NAMALWA (cell line): Measurements from ENCODE around the gene SVEP1.
"Not testable (repeated sequence)": the region's sequence is repeated elsewhere in the genome, so short reads cannot be mapped to it uniquely, and the experiment has no call there.

Experiments
- DNase-seq: peaks from one replicate; pipeline ENCODE4 v3.0.0-alpha.2; 2015; ENCODE audit warnings: low spot score

The SVEP1 gene

DNA sequence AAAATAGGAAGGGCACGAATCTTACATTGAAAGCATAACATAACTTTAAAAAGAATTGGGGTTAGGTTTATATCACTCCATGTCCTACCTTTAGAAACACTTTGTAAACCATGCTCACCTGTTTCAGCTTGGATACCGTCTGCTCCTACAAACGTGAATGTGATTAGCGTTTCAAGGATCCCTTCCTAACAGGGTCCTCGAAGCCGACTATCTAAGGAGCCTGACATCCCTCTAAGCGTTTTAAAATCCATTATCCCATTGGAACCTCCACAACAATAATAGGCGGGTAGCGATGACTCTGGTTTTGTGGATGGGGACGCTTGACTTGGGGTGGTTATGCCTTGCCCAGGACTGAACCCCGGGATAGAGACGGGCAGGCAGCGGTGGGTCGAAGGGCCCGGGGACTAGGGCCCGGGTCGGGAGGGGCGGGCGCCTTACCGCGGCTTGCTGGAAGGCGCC is 937 bp downstream of the SVEP1 start:
- no peak for DNase-seq

DNA sequence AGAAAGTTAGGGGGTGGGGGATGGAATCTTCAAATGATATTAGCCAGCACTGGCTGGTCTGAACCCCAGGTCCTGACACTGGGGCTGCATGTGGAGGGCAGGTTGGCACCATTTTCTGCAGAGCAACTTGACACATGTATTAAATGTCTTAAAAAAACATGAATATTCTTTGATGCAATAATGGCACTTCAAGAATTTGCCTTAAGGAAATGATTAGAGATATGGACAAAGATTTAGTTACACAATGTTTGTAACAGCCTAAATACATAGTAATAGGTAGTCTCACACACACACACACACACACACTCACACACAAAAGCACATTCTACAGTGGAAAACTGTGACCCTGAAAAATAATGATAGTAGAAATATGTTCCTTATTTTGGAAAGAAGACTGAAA is 3.6 kb downstream of the SVEP1 start:
- no peak for DNase-seq

DNA sequence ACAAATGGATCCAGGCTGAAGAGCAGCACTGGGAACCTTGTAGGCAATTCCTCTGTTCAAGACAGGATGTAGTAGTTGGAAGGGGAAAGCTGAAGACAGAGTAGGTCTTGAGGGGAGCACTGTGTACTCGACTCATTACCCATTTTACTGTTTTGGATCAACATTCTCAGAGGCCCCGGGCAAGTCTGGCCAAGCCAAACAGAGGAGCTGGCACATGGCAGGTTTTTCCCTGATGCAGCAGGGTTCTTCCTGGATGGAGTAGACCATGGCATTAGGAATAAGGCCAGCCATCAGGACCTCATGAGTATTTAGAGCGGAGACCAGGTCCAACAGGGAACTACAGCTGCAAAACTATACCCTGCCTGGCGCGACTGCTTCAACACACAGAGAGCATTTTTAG is 4.4 kb downstream of the SVEP1 start:
- no peak for DNase-seq

DNA sequence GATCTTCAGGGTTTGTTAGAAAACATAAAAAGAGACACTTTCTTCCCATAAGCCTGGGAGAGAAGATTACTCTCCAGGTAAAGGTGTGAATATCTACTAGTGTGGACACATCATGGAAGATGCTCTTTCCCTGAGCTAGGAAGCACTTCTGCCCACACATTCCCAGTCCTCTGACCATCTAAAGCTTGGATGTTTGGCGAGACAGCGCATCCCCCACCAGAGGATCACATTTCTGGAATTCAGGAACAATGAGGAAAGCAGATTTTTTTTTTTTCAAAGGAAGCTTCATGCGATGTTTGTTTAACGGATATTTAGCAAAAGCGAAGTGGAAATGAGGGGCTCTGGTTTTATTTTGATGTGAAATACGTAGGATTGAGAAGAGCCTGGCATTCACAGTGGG is 6.2 kb downstream of the SVEP1 start:
- DNase-seq, result no peak

DNA sequence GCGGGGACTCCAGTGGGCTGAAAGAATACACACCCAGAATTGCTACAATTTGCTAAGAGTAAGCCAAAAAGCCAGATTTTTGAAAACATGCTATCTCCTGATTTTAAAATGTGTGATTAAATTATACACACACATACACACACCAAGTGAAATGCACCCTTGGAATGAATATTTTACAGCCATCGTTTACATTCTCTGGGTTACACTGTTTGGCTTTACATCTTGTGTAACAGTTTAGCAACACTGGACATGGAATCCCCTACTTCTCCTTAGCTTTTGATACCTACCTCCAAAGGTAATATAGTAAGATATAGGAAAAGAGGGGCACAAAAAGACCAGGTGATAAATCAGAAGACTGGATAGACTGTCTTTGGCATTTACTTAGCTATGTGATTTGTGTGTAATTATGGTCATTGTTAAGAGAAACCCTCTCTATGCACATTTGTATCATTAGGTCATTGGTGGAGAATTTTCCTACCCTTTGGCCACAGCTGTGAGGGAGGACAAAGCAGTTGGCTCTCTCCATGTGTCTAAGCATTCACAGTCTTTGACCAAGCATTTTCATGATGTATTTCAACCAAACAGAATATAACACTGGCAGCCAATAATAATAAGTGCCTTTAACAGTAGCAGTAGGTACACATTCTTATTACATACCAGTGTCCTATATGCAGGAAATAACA is 7.6 kb downstream of the SVEP1 start:
- no peak for DNase-seq

DNA sequence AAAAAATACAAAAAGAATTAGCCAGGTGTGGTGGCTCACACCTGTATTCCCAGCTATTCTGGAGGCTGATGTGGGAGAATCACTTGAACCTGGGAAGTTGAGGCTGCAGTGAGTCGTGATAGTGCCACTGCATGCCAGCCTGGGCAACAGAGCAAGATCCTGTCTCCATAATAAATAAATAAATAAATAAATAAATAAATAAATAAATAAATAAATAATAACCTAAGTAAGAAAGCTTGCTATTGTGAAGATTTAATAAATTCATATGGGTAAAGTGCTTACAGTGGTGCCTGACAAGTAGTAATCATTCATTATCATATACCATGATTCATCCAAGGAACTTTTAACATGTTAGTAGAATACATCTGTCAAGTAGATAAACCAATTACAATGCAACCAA is 13.4 kb downstream of the SVEP1 start:
- no peak for DNase-seq

DNA sequence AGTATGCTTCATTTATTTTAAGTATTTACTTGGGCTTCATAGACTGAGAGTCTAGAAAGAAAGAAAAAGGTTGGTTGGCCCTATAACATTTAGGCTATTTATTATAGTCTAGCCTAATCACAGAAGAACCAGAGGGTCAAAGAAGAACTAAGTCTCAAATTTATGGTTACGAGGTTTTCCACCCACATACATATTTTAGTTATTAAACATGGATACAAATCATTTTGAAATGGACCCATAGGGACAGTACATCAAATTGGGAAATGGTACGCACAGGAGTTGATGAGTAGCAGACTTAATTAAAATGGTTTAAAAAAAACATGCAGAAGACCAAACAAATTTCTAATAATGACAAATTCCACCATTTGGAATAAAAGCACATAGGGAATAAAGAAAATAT is 17.7 kb downstream of the SVEP1 start:
- no peak for DNase-seq

DNA sequence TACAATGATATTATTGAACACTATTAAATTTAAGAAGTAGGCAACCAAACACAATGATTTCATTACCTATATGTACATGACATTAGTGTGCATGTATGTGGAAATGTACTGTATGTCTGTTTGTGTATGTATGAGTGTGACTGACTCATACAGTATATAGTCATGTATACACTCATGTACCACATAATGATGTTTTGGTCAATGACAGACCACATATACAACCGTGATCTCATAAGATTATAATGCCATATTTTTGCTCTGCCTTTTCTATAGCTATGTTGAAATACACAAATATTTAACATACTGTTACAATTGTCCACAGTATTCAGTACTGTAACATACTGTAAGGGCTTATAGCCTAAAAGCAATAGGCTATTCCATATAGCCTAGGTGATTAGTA is 19.7 kb downstream of the SVEP1 start:
- DNase-seq, result no peak

DNA sequence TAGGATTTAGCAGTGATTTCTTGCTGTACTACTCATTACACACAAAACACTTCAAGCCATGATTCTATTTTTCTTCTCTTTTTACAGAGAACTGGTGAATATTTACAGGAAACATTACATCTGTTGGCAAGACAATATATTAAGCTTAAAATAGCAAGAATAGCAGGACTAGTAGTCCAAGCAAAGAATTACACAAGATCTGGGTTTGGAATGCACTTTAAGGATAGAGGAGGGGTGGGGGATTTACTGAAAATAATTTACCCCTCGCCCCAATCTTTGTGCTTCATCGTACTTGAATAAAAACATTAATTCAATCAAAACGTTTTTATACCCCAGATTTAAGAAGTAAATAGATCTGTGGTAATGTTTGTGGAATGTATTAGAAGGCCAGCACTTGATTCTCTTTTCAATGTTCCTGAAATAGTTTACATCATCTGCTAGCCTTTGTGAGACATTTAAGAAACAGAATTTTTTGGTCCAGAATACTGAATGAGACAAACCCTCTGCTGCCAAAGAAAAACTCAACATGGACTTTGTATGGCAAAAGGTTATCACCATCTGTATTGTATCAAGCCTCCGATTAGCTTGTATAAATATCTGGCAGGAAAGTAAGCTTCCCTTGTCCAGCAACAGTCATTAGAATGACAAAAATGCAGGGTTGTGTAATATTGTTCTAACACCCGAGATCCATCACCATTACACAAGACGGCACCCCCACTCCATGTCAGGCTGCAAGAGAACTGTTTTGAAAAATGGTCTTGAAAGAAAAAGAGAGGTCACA is 23.8 kb downstream of the SVEP1 start:
- DNase-seq, result no peak

DNA sequence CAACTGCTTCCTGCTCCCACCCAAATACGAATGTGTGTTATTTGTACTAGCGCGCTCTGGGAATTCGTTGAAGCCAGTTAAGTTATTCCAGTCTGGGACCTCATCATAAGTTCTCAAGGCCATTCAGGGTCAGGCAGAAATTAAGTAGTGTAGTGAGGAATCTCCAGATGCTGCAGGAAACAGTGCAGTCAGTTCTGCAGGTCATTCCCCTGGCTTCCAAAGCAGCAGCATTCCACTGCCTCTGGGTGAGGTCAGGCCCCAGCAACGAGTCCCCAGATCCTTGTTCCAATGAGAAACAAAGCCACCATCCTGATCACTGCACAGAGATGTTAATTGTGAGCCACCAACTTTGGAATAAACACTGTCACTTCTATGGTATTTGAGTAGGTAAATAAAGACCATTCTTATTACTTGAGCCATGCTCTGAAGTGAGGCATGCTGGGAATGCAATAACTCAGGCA is 33.1 kb downstream of the SVEP1 start:
- DNase-seq, result no peak

DNA sequence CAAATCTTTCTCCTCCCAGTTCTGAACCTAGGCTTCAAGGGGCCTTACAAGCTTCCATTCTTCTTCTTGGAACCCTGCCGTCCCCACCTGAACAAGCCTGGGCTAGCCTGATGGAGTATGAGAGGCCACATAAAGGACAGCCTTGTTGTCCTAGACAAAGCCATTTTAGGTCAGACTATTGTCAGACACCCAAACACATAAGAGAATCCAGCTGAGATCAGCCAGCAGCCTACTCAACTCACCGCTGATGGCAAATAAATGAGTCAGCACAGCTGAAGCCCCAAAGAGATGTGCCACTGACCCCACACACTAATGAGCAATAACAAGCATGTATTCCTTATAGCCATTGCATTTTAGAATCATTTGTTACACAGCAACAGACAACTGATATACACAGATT is 33.8 kb downstream of the SVEP1 start:
- no peak for DNase-seq

DNA sequence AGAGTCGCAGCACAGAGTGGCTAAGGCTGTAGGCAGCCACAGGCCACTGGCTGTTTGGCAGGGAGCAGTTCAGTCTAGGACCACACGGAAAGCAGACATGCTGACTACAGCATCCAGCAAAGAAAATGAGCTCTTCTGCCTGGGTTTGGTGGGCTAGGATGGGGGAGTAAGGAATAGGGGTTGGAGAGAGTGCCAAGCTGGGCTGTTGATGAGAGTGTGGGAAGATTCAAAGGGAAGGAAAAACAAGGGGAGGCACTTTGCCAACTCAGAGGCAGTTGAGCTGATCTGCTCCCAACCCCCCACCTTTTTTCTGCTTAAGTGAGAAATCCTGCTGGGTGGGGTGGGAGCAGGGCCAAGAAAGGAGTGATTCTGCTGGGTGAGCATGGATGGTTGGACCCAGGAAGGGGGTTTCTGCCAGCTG is 35.9 kb downstream of the SVEP1 start:
- no peak for DNase-seq

DNA sequence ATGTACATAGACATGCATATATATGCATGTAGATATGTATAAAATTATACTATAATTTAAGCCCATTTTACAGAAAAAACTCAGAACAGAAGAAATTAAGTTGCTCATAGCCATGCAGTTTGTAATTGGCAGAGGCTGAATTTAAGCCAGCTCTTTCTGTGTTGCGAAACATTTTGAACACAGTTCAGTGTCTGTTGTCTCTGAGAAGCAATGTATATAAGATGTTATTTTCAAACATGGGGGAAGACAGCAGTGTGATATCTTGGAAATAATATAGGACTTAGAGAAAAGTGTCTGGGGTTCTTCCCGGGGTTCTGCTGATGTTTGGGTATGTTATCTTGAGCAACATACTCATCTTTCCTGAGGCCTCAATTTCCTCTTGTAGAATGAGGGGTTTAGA is 37.6 kb downstream of the SVEP1 start:
- DNase-seq, result no peak

DNA sequence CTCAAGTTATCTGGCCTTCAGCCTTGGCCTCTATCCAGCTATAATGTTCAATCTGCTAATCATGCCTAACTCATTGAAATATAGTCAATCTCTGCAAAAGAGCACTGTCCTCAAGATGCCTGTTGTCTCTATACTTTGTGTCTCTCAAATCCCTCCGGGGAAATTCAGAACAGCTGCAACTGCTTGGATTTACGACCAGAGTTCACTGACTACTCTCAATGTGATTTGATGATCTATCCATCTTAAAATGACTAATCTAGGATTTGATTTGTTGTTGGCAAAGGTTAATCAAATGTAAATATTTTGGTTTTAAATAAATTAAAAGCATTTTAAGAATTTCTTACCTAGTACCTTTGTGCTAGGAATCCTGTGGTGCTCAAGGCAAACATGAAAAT is 40.9 kb downstream of the SVEP1 start:
- no peak for DNase-seq

DNA sequence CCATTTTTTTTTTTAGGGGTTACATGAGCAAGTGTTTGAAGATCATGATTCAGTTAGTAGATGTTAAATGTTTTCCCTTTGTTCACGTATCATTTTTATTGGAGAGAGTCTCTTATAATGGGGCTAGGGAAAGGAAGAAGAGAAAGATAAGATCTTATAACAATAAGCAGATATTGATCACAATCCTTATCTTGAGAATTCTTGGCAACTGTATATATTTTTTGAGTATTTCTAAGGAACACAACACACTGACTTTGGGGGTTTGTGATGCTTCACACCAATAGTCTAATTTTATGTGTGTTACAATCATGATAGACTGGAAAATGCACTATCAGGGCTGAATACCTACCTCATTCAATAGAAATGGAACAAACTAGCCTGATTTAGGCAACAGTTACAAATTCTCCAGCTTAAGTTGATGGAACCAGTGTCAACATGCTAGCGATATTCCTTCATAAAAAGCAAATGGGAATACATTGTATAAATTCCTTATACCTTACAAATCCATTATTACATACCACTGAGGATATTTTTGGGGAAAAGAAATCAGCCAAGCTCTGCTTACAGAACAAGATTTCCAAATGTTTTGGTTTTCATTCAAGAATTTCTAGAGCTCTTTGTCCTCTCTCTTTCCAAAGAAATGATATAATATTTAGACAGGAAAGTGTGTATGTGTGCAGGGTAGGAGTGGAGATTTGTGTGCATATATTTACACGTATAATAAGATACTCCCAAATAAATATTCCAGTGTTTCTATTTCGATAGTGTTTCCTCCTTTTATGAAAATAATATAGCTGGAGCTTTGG is 41.5 kb downstream of the SVEP1 start:
- DNase-seq, result no peak

DNA sequence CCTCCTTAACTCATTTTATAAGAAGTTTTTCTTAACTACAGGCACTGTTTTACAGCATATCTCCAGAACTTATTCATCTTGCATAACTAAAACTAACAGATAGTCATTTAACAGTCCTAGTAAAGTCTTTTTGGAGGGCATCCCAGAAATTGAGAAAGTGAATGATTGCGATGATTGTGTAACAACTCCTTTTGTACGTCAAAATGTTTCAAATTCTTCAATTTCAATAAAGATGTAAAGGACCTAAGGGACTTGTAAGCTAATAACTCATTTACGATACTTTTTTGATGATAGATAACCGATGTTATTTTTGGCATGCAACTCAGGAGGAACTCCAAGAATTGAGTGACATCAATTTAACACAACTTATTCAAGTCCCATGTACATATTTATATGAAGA is 42.7 kb downstream of the SVEP1 start:
- DNase-seq, result no peak

DNA sequence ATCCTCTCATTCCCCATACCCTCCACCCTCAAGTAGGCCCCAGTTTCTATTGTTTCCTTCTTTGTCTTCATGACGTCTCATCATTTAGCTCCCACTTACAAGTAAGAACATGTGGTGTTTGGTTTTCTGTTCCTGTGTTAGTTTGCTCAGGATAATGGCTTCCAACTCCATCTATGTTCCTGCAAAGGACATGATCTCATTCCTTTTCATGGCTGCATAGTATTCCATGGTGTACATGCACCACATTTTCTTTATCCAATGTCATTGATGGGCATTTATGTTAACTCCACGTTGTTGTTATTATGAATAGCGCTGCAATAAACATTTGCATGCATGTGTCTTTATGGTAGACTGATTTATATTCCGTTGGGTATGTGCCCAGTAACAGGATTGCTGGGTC is 45.4 kb downstream of the SVEP1 start:
- not testable (repeated sequence) for DNase-seq

DNA sequence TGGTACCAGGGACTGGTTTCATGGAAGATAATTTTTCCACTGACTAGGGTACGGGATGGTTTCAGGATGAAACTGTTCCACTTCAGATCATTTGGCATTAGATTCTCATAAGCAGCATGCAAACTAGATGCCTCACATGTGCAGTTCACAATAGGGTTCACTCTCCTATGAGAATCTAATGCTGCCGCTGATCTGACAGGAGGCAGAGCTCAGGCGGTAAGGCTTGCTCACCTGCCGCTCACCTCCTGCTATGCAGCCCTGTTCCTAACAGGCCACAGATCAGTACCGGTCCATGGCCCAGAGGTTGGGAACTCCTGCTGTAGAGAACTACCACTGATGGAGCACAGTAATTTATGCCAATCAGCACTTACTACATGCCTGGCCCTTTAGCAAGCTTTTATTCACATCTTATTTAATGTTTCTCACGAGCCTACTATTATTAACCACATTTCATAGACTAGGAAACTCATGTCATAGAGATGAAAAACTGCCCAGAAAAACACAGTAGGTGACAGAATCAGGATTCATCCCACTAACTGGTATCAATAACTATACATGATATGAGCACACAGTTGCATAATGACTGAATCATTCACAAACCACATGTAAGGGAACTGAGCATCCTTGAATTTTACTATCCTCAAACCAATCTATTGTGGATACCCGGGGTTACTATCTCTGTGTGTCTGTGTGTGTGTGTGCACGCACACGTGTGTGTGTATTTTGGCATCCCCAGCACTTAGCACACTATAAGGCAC is 46.5 kb downstream of the SVEP1 start:
- no peak for DNase-seq

DNA sequence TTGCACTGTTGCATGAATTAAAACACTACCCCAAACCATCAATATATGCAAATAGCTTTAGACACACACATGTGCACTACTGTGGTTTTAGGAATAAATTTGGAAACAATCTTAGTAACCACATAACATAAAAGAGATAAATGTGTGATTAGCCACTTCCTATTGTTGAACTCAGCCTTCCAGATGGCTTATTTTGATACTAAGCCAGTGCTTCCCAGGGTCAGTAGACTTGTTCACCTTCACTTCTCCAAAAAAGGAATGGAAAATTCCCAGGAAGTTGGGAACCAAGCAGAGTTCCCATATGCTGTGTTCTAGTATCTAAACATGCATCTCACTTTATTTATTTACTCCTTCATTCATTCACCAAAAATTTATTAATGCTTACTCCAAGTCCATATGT is 47.8 kb downstream of the SVEP1 start:
- no peak for DNase-seq

DNA sequence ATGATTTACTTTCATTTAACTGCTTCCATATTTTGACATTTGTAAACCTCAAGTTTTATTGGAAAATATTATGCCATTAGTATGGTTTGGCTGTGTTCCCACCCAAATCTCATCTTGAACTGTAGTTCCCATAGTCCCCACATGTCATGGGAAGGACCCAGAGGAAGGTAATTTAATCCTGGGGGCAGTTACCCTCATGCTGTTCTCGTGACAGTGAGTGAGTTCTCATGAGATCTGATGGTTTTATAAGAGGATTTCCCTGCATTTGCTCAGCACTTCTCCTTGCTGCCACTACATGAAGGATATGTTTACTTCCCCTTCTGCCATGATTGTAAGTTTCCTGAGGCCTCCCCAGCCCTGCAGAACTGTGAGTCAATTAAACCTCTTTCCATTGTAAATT is 48.3 kb downstream of the SVEP1 start:
- DNase-seq, result not testable (repeated sequence)

DNA sequence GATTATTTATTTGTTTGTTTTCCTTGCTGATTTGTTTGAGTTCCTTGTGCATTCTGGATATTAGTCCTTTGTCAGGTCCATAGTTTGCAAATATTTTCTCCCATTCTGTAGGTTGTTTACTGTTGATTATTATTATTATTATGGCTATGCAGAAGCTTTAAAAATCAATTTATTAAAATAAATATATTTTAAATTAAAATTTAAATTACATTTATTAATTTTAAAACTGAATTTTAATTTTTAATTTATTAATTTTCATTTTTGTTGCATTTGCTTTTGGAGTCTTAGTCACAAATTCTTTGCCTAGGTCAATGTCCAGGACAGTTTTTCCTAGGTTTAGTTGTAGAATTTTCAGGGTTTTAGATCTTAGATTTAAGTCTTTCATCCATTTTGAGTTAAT is 50.9 kb downstream of the SVEP1 start:
- no peak for DNase-seq

DNA sequence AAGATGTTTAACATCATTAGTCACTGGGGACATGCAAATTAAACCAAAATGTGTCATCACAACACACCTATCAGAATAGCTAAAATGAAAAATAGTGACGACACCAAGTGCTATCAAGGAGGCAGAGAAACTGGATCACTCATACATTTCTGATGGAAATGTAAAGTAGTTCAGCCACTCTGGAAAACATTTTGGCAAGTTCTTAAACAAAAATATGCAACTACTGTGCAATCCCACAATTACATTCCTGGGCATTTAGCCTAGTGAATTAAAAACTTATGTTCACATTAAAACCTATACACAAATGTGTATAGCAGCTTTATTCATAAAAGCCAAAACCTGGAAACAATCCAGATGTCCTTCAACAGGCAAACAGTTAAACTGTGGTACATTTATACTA is 53.1 kb downstream of the SVEP1 start:
- no peak for DNase-seq
